EH (cell line): ENCODE results near the gene MRPS23.
"Not testable (repeated sequence)": the region's sequence is repeated elsewhere in the genome, so short reads cannot be mapped to it uniquely, and the experiment has no call there.

ENCODE experiments used
- DNase-seq: peaks from one replicate; pipeline ENCODE4 v3.0.0-alpha.2; 2015; ENCODE audit warnings: low read depth

MRPS23 gene

GRCh38 chr17:57862694-57863667 lies 13.1 kb upstream of the MRPS23 start:
- DNase-seq = no peak

DNA sequence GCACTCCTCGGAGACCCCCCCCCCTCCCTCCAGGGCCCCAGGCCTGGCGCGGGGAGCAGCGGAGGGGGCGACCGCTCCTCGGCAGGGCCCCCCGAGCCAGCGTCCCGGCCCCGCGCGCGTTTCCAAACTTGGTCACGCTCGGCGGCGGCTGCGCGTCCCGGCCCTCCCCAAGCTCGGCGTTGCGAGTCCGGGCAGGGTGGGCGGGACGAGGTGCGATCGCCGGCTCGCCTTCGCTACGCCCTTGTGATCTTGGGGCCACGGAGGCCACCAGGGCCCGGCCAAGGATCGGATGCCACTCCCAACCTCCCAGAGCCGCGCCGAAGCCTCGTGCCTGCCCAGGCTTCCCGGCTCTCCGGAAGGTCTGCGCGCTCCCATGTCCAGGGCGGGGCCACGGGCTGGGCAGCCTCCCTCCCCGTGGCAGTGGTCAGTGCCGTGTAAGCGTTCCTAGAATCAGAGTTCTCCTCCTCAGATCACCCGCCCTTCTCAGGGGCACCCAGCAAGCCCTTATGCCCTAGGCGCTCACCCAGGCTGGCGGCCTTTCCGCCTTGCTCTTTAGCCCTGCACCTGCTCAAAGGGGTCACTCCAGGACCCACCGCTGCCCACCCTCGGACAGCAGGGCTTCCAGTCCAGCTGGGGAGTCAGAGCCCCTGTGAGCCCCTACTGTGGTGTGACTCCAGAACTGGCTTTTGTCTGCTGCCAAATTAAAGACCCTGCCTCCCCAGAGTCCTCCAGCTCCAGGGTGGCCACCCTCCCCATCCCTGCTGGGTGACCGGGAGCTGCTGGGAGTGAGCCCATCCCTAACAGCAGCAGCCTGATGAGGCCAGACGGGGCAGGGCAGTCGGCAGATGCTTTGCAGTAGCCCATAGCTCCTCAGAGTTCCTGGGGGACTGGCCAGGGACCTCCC lies 12.2 kb upstream of the MRPS23 start:
- DNase-seq = peak; percentile 60

GRCh38 chr17:57861000-57861789 lies 11.4 kb upstream of the MRPS23 start:
- peak; percentile 41 for DNase-seq

DNA sequence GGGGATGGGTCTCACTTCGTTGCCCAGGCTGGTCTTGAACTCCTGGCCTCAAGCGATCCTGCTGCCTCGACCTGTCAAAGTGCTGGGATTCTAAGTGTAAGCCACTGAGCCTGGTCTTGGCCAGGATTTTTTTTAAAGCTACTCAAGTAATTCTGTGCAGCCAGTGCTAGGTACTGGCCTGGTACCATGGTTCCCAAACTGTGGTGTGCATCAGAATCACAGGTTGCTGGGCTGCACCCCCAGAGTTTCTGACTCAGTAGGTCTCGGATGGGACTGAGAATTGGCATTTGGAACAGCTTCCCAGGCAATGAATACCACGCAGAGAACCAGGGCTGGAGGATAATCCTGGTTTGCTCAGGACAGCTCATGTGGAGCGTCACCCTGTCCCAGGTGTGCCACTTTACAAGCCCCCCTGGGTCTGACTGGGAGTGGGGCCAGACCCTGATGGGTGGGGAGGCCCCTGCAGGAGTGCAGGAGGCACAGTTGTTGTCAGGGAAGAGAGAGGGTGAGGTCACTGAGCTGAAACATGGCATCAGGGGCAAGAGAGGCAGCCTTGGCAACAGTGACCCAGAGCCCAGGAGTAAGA lies 10.7 kb upstream of the MRPS23 start:
- DNase-seq = no peak

- no peak for DNase-seq
These were observed 10.0 kb upstream of the MRPS23 start for GRCh38 chr17:57859601-57860413.

DNA sequence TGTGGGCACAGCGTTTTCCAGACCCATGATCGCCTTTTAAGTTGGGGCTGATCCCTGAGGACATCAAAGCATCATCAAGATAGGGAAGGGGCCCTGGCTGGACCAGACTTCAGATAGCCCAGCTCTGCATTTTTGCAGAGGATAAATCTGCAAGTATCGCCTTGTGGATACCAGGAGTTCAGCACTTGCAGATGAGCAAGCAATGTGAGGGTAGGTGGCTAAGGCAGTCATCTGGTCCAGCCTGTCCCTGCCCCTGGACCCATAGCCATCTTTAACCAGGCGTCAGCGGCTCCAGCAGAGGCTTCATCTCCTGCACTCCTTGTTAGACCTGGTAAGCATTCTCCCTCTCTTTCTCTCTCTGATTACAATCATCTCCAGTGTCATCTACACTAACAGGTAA lies 9.0 kb upstream of the MRPS23 start:
- DNase-seq = no peak

GRCh38 chr17:57856792-57857620 lies 7.2 kb upstream of the MRPS23 start:
- no peak for DNase-seq

DNA sequence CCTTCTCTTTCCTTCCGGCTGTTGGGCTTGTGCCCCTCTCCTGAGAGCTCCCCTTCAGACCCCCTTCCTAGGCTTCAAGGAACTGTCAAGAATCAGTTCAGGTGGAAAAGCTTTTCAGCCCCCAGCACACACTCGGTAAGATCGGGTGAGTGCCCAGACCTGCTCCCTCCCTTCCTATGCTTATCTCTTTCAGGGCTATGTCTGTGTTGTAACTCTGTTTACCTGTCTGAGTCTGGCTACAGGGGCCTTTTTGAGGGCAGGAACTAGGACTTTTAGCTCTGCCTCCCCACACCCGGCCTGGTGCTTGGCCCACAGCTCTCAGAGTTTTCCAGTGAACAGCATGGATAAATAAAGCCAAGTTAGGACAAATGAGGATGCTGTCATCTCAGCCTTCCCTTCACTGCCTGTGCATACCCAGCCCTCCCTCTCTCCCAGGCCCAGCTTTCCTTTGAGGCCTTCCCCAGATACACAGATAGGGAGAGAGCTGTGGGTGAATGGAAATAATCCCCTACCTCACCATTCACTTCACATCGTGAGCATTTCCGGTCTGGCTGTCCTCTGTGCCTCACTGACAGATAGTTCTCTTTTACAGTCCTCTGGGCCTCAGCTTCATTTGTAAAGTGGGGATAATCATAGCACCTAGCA lies 5.7 kb upstream of the MRPS23 start:
- DNase-seq = no peak

DNA sequence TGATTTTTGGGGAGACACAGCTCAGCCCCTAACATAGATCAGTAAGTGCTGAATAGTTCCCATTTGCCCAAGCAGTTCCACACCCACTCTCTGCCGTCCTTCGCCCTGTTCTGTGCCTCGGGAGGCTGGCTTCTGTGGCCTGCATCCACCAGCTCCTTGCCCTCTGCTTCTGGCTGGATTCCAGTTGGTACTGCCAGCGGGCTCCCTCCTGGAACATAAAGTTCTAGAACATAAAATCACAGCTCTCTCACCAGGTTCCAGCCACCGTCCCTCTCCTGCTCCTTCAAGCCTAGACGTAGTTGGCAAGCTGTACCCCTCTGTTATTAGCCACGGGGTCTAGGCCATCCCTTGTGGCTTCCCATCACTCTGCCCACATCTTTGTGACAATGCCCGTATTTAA lies 3.9 kb upstream of the MRPS23 start:
- no peak for DNase-seq

DNA sequence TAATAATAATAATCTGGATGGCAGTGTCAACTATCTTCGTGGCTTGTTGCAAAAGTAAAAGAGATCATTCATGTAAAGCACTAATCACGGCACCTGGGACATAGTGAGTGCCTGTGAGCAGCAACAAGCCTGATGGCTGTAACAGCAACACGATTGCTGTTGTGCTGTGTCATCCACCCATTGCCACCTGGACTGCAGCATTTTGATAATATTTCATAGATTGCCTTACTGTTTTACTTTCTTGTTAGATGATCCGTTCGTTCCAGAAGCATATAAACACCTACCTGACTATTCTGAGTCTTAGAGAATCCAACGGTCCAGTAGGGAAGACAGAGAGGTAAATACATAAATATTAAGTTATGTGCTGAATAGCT lies 3.1 kb upstream of the MRPS23 start:
- DNase-seq = no peak

DNA sequence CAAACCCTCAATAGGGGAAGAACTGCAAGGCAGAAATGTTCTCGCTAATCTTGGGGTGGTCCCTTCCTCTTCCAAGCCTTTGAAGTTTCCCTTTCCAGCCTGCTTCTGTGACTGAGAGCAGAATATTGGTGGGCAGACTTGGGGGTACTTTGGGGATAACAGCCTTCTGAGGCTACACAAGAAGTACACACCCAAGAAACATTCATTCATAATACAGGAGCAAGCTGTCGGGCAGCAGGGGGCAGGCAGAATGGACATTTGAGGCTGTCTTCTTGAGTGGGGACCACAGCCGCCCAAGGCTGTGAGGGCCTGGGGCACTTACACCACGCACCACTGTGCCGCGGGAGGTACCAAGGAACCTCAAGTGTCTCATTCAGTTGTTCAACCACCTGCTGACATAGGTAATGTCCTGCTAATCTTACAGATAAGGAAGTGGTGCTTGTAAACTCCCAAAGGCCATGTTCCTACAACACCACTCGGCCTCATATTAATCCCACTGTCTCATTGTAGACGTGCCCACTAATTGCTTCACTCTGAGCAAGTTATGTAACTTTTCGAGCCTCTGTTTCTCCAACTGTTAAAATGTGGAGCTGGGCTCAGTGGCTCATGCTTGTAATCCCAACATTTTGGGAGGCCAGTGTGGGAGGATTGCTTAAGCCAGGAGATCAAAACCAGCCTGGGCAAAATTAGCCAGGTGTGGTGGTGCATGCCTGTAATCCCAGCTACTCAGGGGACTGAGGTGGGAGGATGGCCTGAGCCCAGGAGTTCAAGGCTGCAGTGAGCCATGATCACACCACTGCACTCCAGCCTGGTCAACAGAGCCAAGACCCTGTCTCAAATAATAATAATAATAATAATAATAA lies 2.5 kb upstream of the MRPS23 start:
- no peak for DNase-seq

- no peak for DNase-seq
These were observed 526 bp downstream of the MRPS23 start for GRCh38 chr17:57849163-57849873.

DNA sequence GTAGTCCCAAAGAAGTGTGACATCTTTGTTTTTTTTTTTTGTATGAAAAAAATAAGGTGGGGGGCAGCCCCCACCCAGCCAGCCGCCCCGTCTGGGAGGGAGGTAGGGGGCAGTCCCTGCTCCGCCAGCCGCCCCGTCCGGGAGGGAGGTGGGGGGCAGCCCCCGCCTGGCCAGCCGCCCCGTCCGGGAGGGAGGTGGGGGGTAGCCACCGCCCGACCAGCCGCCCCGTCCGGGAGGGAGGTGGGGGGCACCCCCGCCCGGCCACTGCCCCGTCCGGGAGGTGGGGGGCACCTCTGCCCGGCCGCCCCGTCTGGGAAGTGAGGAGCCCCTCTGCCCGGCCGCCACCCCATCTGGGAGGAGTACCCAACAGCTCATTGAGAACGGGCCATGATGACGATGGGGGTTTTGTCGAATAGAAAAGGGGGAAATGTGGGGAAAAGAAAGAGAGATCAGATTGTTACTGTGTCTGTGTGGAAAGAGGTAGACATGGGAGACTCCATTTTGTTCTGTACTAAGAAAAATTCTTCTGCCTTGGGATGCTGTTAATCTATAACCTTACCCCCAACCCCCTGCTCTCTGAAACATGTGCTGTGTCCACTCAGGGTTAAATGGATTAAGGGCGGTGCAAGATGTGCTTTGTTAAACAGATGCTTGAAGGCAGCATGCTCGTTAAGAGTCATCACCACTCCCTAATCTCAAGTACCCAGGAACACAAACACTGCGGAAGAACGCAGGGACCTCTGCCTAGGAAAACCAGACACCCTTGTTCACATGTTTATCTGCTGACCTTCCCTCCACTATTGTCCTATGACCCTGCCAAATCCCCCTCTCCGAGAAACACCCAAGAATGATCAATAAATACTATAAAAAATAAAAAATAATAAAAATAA lies 3.5 kb downstream of the MRPS23 start:
- DNase-seq = not testable (repeated sequence)

DNA sequence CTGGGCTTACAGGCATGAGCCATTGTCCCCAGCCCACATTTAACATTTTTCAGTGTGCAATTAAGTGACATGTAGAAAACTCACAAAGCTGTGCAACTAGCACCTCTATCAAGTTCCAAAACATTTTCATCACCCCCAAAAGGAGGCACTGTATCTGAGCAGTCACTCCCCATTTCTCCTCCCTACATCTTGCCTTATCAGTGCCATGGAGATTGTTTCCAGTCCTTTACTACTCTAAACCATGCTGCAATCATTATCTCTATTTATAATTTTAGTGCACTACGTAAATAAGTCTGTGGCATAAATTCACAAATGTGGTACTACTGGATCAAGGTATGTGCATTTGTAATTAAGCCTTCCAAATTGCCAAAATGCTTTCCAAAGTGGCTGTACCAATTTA lies 7.6 kb downstream of the MRPS23 start:
- DNase-seq = no peak

DNA sequence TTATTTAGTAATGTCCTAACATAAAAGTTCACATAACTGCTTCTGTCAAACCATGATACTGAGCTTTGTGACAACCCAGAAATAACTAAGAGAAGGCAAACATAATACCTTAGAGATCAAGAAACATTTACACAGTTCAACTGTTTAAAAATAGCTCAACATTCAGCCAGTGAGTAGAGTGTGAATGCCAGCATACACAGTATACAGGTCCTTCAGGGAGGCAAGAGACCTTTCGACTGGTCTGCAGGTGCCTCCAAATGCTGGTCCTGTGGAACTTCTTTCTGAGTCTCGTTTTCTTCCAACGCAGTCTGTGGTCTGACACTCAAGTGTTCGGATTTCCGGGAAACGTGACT lies 10.3 kb downstream of the MRPS23 start:
- no peak for DNase-seq

DNA sequence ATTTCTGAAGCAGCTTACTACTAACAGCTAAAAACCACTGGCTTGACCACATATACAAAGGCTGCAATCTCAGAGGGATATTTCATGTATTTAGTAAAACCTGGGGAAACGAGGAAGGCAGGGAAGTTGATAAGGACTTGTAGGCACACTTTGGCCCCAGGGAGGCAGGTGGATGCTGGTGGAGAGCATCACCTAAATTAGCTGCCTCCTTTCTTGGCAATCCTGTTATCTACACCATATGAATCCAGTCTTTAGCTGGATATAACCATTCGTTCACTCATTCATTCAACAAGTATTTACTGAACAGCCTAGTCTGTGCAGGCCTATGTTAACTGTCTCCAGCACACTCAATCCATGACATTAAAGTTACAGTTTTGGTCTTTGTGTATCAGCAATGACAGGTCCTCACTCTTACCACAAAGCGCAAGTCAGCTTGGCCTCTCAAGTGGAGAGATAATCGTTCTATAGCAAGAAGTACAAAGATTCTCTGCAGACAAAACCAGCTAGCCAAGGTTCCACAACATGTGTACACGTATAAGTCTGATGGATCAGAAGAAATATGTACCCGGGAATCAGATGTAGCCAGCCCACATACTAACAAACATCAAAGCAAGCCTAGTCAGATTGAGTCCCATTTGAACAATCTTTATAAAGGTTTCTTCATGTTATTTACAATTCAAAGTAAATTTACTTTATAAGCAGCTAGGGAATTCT lies 10.8 kb downstream of the MRPS23 start:
- no peak for DNase-seq
